ENCODE results near the gene CREB3L2. TPM values are rescaled to one million over a fixed set of nuclear protein-coding genes. Genes with fewer than 3 reads are reported as not detected.

The CREB3L2 gene
- polyA plus RNA-seq, 1 of the 3 experiments (the other 2 are of a cell fraction): 22.9 TPM

- no peak for TF ChIP-seq TAF1 (IDR thresholded peaks at IDR 0.05; ENCODE audit: borderline replicate concordance, low read depth, low read length)
- no peak for TF ChIP-seq ELF1 (IDR thresholded peaks at IDR 0.05)
- TF ChIP-seq REST (IDR thresholded peaks at IDR 0.05; ENCODE audit: low read depth, low read length): no peak
- TF ChIP-seq YY1 (IDR thresholded peaks at IDR 0.05; ENCODE audit: low read depth): no peak
Observed at GRCh38 chr7:137870078-137870477, 131.8 kb downstream of the CREB3L2 start (continued).

DNA sequence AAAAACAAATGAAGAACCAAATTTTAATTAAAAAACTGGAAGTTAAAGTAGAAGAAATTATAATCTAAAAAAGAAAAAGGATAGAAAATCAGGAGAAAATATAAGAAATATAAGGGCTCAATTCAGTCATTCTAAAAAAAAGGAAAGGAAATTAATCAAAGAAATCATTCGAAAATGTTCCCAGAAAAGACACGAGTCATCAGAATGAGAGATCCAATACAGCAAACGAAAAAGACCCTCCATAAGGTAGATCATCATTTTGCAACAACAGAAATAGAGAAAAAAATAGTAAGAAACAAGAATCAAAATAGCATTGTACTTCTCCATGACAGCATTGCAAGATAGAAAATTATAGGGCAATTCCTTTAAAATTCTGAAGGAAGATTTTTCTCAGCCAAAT, 132.6 kb downstream of the CREB3L2 start:
- Histone ChIP-seq H3K4me2 (no peak overlapping the region), H3K9me3 (no peaks in the 10 kb centered on the region), H3K27me3 (ENCODE audit: insufficient read depth) (no peaks in the 10 kb centered on the region), H4K20me1 (ENCODE audit: insufficient read depth) (no peaks in the 10 kb centered on the region), H3K4me1 (ENCODE audit: control insufficient read depth in 1 of 2, insufficient read depth in 2 of 2, low read depth in 1 of 2, low read length in 1 of 2) (peaks cover 6 to 16% of the 10 kb centered on the region in 2 experiments), H3K9me2 (no peaks in the 10 kb centered on the region), H3K36me3 (replicated peaks in 1 of 2; ENCODE audit: control insufficient read depth in 1 of 2, insufficient read depth in 2 of 2, low read length in 1 of 2) (peaks cover 45 to 70% of the 10 kb centered on the region in 2 experiments), H2AFZ (ENCODE audit: low read depth) (no peak overlapping the region), H3F3A (replicated peaks; ENCODE audit: insufficient read depth) (peaks cover 15% of the 10 kb centered on the region), H3K79me2 (ENCODE audit: insufficient read depth) (no peaks in the 10 kb centered on the region), H3K9ac (no peak overlapping the region), H3K27ac (ENCODE audit: low read depth in 2 of 2, low read length in 1 of 2) (no peak overlapping the region), H3K4me3 (ENCODE audit: low read depth in 2 of 2, low read length in 1 of 2) (no peak overlapping the region)
- DNase-seq: no peak
- 99% methylated on average over 3 of the region's 3 CpGs for WGBS (ENCODE audit: low lambda C conversion rate)
- no peak for TF ChIP-seq SMC3 (IDR thresholded peaks at IDR 0.05; ENCODE audit: low read depth, low read length)
- no peak for TF ChIP-seq MXI1 (IDR thresholded peaks at IDR 0.05; ENCODE audit: low read depth, low read length)
- no peak for TF ChIP-seq GATA2 (CRISPR knock-in tag; IDR thresholded peaks at IDR 0.05)
- no peak for TF ChIP-seq RXRA (IDR thresholded peaks at IDR 0.05; ENCODE audit: borderline replicate concordance, low read depth)
- TF ChIP-seq REST (IDR thresholded peaks at IDR 0.05; ENCODE audit: low read depth, low read length): no peak
- TF ChIP-seq TEAD4 (IDR thresholded peaks at IDR 0.05; ENCODE audit: borderline replicate concordance, insufficient read depth): no peak
- POLR2A ChIA-PET: no interaction called here
- CTCF ChIA-PET: interaction anchor here (2.1 kb wide), 1 partner anchor 213 kb away, joined by 12 read pairs; no protein-coding TSS in a partner anchor

All from SK-N-SH (cell line).